Stimulated activated CD8-positive, alpha-beta memory T cell treated with anti-CD3 and anti-CD28 coated beads, Interleukin-15, amount 100 ng/mL, for 4 hours (primary cell): Measurements from ENCODE around the gene GOSR2.
"Not testable (repeated sequence)": the region's sequence is repeated elsewhere in the genome, so short reads cannot be mapped to it uniquely, and the experiment has no call there.

ENCODE experiments used
- DNase-seq, 2 donors: peaks; one replicate each; pipeline ENCODE4 v3.0.0-alpha.2; 2020; ENCODE audit warnings: low read depth in 2 of 2

GOSR2 gene

DNA sequence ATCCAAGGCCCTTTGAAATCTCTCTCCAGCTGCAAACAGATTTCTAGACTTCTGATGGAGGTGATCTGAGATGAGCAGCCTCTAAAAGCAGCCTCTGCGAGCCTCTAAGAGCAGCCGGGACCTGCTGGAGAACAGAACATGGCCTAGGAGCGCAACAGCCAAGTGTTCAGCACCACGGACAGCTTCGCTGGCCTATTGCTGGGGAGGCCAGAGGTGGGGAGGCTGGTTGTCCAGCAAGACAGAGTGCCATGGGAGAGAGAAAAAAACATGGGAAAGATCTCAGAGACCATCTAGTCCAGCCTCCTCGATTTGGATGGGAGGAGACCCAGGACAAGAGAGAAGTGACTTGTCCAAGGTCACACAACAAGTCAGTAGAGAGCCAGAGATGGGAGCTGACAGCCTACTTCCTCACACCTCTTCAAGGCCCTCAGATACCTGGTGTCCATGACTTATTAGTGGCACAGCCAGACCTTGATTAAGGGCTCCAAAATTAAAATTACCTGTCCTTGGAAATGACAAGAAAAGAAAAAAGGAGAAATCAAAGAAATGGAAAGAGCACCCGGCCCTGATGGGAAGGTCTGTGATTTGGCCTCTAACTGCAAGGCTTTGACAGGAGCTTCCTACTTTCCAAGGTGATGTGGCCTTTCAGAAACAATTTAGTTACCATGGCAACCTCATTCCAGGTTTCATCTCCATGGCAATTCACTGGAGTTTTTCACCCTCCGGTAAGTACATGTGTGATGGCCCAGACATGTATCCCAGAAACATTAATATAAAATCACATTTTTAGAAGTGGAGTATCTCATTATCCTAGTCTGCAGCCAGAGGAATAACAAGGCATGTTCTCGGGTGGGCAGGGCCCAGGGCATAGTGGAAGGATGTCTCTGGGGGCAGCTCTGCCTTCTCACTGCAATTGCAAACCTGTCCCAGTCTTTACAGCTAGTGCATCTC, 41.6 kb downstream of the GOSR2 start:
- no peak for DNase-seq

- no peak for DNase-seq
Measured at GRCh38 chr17:46968224-46968834, 45.4 kb downstream of the GOSR2 start.

DNA sequence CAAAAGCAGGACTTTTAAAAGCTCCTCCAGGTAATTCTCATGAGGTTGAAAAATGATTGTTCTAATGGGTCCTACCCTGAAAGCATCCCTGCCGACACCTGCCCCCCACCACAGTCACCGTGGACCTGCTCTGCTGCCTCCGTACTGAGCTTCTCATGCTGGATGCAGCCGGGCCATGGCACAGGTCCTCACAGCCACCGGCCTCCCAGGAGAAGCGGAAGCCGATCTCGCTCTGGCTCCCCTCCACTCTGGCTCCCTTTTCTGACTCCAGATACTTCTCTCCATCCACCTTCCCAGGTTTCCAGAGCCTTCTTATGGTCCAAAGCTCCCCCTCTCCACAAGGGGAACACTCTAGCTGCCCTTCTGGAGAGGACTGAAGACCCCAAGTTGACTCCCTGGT, 45.9 kb downstream of the GOSR2 start:
- no peak for DNase-seq

- DNase-seq = no peak
Measured at GRCh38 chr17:46971647-46972300, 48.8 kb downstream of the GOSR2 start.

DNA sequence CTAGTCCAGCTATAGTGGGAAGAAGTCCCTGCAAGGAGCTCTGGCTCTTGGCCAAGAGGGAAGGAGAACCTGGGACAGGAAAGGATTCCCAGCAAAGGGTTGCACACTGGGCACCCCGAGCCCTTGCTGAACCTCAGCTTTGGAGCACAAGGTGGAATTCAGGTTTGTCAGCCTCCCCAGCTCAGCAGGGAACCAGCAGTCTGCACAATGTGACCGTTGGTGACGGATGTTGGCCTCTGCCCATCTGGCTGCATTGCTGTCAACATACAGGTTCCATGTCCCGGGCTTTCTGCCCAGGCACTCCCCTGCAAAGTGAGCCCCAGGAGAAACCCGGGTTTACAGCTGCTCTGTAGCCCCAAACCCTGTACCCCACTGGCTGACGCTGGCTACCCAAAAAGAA, 49.4 kb downstream of the GOSR2 start:
- no peak for DNase-seq

DNA sequence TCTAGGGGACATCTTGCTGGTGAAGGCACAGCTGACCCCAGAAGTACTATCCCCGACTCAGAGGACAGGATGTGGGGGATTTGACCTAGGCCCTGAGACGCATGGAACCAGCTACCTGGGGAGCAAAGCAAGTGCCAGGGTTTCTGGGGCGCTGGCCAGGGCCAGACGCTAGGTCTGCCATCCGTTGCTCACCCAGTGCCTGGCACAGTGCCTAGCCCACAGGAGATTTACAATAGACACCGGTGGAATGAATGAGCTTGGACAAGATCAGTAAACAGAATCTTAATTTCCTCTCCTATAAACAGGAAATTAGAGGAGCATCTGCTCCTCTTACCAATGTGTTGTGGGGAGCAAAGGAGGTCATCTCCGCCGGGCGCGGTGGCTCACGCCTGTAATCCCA, 51.1 kb downstream of the GOSR2 start:
- DNase-seq = no peak

DNA sequence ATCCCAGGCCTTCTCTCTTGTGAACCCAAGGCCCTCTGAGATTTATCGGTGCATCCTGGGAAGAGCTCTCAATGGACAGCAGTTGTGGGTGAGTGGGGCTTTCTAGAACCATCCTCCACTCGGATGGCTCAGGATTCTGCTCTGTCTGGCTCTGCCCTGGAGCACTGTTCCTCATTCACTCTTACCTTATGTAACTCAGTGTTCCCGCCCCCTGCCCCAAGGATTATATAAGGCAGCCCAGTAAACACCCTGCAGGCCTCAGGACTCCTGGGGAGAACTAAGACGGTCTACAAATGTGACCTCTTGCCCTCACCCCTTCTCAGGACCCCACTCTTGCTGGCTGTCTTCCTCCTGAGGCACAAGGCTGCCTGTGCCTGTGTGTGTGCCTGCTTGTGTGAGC, 52.3 kb downstream of the GOSR2 start:
- DNase-seq = no peak

- DNase-seq = no peak
Measured at GRCh38 chr17:46976626-46977270, 53.8 kb downstream of the GOSR2 start.

- no peak for DNase-seq
Measured at GRCh38 chr17:46977348-46977747, 54.4 kb downstream of the GOSR2 start.

DNA sequence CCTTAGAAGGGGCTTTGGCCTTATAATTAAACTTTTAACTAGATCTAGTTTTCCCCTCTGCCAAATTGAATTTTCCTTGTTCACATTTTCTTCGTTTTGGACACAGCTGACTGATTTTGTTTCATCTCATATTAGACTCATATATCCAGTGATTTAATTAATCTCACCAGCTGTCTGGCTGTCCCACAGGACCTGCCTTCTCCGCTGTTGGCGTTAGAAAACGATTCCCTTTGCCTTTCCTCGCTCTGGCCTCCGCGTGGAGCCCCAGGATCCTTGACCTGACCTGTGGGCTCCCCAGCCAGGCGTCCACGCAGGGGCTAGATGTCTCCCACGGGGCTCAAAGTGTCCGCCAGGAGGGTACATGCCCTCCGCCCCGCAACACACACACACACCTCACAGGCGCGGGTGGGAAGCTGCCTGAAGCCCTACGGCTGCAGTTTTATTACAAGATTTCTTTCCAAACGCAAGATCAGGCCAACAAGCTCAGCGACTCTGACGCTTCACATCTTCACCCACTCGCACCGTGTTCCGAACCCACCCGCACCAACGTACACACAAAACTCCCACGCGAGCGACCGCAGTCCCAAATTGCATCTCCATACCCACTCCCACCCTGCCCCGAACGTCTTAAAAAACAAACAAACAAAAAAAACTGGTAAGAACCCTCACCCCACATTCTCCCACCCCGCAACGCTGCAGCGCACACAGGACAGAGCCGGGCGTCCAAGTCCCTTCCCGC, 55.0 kb downstream of the GOSR2 start:
- no peak for DNase-seq

GRCh38 chr17:46978489-46979146, 55.7 kb downstream of the GOSR2 start:
- DNase-seq = no peak

DNA sequence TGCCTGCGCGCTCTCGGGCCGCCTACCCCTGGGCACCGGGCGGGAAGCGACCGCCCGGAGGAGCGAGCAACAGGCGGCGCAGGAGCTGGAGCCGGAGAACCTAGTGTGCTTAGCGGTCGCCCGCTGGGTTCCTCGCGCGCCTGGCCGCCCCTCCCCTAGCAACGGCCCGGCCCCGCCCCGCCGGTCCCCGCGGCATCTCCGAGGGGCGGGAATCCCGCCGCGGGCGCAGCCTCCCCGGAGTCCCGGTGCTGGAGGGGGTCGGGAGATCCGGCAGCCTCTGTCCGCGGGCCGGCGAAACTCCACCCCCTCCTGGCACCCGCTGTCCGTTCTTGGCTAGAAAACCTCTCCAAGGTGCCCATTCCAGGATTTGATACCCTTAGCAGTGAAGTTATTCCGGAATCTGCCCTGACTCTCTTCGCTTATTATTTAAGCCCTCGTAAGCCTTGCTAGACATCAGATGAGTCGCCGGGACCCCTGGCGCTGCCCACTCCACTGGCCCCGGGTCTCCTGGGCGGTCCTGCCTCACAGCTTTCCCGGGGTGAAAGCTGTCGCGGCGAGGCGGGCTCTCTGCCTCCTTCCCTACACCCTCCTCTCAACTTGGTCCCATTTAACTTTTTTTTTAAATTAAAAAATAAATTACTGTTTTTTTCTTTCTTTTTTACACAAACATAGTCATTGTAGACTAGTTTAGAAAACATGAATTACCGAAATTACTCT, 56.3 kb downstream of the GOSR2 start, which contains the start of gene RPRML:
RPRML (minus strand) TSS at position 107 of the 717 bp plus-strand sequence. CDS start 246 bp downstream, outside the sequence.
- DNase-seq = no peak

DNA sequence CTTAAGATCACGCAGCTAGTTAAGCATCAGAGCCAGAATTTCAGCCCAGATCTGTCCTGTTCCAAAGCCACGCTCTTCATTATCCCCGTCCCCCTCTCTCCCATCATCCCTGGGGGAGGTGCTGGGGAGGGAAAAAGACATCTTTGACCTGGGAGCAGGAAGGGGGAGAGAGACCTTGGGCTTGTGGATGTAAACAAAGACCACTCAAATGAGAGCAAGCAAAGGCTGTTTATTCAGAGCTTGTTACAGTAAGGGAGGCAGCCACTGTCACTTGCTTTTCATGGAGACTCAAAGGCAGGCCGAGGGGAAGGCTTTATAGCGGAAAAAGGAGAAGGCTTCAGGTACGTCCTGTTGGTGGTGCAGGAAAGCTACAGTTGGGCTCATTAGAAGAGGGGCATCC, 59.6 kb downstream of the GOSR2 start:
- DNase-seq = no peak

GRCh38 chr17:46983782-46984181, 60.8 kb downstream of the GOSR2 start:
- no peak for DNase-seq

DNA sequence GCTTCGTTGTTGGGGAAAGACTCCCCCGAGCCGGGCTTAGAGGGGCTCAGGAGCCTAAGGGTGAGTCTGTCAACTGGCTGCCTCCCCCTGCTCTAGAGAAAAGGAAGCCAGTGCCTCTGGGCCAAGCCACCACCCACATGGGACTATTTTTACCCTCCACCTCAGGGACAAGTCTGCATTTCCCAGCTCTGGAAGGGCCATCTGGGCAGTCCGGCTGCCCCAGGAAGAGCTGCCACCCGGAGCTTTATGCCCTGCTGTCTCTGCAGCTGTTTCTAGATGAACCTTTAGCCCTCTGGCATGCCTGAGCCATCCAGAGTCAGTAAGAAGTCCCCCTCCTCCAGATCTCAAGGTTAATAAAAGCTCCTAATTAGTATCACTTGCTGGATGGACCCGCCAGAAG, 61.4 kb downstream of the GOSR2 start:
- DNase-seq = no peak

DNA sequence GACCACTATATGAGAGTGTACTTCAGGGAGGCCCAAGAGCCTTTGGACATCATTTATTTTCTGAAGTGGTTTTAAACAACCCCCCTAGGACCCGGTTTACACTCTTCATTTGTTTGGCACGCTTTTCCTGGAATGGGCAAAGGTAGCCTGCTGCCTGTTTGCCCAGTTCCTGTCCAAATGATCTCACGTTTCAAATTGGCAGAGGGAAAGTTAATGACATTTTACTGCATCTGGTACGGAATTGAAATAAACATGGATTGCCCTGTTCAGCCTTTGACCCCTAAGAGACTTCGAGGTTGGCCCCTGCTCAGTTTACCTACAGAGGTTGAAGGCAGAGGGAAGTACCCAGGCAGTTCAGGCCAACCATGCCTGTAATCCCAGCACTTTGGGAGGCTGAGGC, 61.9 kb downstream of the GOSR2 start:
- DNase-seq = no peak

- DNase-seq = no peak
Measured at GRCh38 chr17:46986366-46986765, 63.4 kb downstream of the GOSR2 start.

DNA sequence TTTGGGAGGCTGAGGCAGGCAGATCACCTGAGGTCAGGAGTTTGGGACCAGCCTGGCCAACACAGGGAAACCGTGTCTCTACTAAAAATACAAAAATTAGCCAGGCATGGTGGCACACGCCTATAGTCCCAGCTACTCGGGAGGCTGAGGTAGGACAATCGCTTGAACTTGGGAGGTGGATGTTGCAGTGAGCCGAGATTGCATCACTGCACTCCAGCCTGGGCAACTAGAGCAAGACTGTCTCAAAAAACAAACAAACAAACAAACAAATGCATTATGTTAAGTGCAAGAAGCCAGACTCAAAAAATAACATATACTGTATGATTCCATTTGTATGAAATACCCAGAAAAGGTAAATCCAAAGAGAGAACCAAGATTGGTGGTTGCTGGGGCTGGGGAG, 65.0 kb downstream of the GOSR2 start:
- DNase-seq = not testable (repeated sequence)

- DNase-seq = no peak
Measured at GRCh38 chr17:46989637-46990431, 66.9 kb downstream of the GOSR2 start.
